ENCODE results near the gene PAIP2B. TPM values are rescaled to one million over a fixed set of nuclear protein-coding genes. Genes with fewer than 3 reads are reported as not detected.

PAIP2B gene
- total RNA-seq, 1 experiment from 2014 or later: 1.4 TPM

DNA sequence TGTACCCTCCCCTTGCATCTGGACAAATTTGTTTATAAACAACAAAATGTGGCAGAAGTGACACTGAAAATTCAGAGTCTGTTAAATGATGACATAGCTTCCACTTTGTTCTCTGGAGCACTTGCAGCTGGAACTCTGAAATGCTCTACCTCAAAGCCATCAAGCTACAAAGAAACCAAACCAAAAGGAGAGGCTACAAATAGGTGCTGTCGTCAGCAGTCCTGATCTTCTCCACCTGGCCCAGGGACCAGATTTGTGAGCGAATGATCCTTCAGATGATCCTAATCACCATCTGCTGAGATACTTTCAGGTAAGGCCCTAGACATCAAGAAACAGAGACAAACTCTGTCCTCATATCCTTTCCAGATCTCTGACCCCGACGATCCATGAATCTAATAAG lies 27.9 kb upstream of the PAIP2B start:
- TF ChIP-seq CTCF (IDR thresholded peaks at IDR 0.05): no peak
- TF ChIP-seq, protein P1, sequence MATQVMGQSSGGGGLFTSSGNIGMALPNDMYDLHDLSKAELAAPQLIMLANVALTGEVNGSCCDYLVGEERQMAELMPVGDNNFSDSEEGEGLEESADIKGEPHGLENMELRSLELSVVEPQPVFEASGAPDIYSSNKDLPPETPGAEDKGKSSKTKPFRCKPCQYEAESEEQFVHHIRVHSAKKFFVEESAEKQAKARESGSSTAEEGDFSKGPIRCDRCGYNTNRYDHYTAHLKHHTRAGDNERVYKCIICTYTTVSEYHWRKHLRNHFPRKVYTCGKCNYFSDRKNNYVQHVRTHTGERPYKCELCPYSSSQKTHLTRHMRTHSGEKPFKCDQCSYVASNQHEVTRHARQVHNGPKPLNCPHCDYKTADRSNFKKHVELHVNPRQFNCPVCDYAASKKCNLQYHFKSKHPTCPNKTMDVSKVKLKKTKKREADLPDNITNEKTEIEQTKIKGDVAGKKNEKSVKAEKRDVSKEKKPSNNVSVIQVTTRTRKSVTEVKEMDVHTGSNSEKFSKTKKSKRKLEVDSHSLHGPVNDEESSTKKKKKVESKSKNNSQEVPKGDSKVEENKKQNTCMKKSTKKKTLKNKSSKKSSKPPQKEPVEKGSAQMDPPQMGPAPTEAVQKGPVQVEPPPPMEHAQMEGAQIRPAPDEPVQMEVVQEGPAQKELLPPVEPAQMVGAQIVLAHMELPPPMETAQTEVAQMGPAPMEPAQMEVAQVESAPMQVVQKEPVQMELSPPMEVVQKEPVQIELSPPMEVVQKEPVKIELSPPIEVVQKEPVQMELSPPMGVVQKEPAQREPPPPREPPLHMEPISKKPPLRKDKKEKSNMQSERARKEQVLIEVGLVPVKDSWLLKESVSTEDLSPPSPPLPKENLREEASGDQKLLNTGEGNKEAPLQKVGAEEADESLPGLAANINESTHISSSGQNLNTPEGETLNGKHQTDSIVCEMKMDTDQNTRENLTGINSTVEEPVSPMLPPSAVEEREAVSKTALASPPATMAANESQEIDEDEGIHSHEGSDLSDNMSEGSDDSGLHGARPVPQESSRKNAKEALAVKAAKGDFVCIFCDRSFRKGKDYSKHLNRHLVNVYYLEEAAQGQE (IDR thresholded peaks at IDR 0.05; ENCODE audit: insufficient read depth in 1 of 2, low read depth in 2 of 2, low read length in 1 of 2): no peak
- TF ChIP-seq POLR2AphosphoS5 (IDR thresholded peaks at IDR 0.05; ENCODE audit: low read depth, low read length): no peak
- TF ChIP-seq SIN3A (IDR thresholded peaks at IDR 0.05; ENCODE audit: borderline replicate concordance, insufficient read depth, low read depth, low read length): no peak
- TF ChIP-seq TCF7L2 (IDR thresholded peaks at IDR 0.05; ENCODE audit: low read depth, low read length): no peak
- H3K27me3 ChIP-seq (ENCODE audit: control insufficient read depth, insufficient read depth, low read length): peaks cover 7% of the 10 kb centered on the region; the same call in 1 of the 2 replicates
- no TSS peak for BruUV-seq (replicated peaks)
- no peaks in the 10 kb centered on the region for H3K9me3 ChIP-seq (ENCODE audit: control insufficient read depth, insufficient read depth, low read depth, low read length)
- H3K36me3 ChIP-seq (ENCODE audit: control insufficient read depth, insufficient read depth, low read length): no peaks in the 10 kb centered on the region
- ChIA-PET CTCF (no interaction called here), POLR2A (no interaction called here)
- intact Hi-C loops (cut with micrococcal nuclease; ENCODE audit: unreplicated experiment) (no loop called here), in situ Hi-C loops (cut with HindIII; ENCODE audit: low pct_unique_long_range_greater_than_20kb, low sequenced_read_pairs) (no loop called here)
- ATAC-seq: no peak
- H3K4me1 ChIP-seq (ENCODE audit: control insufficient read depth, insufficient read depth, low read length): no peaks in the 10 kb centered on the region
- no peak overlapping the region for H3K27ac ChIP-seq (ENCODE audit: low read length)
- no peak overlapping the region for H3K4me3 ChIP-seq (ENCODE audit: low read depth in 2 of 2, low read length in 2 of 2)
- no peak for DNase-seq (ENCODE audit: low read depth, low spot score)

DNA sequence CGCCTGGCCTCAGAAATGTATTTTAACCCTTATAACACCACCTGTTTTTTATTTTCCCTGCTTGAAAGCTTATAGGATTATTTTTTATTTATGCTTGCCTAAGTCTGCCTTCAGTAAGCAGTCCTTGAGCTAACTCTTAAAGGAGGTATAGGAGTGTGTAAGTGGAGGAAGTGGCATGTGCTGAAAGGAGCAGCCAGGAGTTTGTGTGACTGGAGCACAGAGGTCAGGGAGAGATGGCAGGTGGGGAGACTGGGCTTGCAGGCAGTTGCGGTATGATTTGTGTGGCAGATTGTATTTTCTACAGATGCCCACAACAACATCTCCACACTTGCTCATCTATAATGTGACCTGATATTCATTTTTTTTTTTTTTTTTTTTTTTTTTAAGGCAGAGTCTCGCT lies 27.2 kb upstream of the PAIP2B start:
- H3K27ac ChIP-seq (ENCODE audit: low read length): no peak overlapping the region
- ChIA-PET CTCF (no interaction called here), POLR2A (no interaction called here)
- no peaks in the 10 kb centered on the region for H3K9me3 ChIP-seq (ENCODE audit: control insufficient read depth, insufficient read depth, low read depth, low read length)
- BruUV-seq (replicated peaks): no TSS peak
- intact Hi-C loops (cut with micrococcal nuclease; ENCODE audit: unreplicated experiment) (no loop called here), in situ Hi-C loops (cut with HindIII; ENCODE audit: low pct_unique_long_range_greater_than_20kb, low sequenced_read_pairs) (no loop called here)
- ATAC-seq: no peak
- TF ChIP-seq CTCF (IDR thresholded peaks at IDR 0.05): no peak
- H3K4me1 ChIP-seq (ENCODE audit: control insufficient read depth, insufficient read depth, low read length): no peaks in the 10 kb centered on the region
- peaks cover 6% of the 10 kb centered on the region; the same call in 1 of the 2 replicates for H3K27me3 ChIP-seq (ENCODE audit: control insufficient read depth, insufficient read depth, low read length)
- no peak for DNase-seq (ENCODE audit: low read depth, low spot score)
- H3K4me3 ChIP-seq (ENCODE audit: low read depth in 2 of 2, low read length in 2 of 2): no peak overlapping the region
- H3K36me3 ChIP-seq (ENCODE audit: control insufficient read depth, insufficient read depth, low read length): no peaks in the 10 kb centered on the region

- H3K36me3 ChIP-seq (ENCODE audit: control insufficient read depth, insufficient read depth, low read length): no peaks in the 10 kb centered on the region
- no peak for ATAC-seq
- TF ChIP-seq CTCF (IDR thresholded peaks at IDR 0.05) (no peak), SIN3A (IDR thresholded peaks at IDR 0.05; ENCODE audit: borderline replicate concordance, insufficient read depth, low read depth, low read length) (no peak), TCF7L2 (IDR thresholded peaks at IDR 0.05; ENCODE audit: low read depth, low read length) (no peak), POLR2AphosphoS5 (IDR thresholded peaks at IDR 0.05; ENCODE audit: low read depth, low read length) (no peak)
- TF ChIP-seq, protein P1 (IDR thresholded peaks at IDR 0.05; ENCODE audit: insufficient read depth in 1 of 2, low read depth in 2 of 2, low read length in 1 of 2): no peak
- no peak overlapping the region for H3K27ac ChIP-seq (ENCODE audit: low read length)
- H3K4me1 ChIP-seq (ENCODE audit: control insufficient read depth, insufficient read depth, low read length): no peaks in the 10 kb centered on the region
- 0 out of 2 replicates have a peak, but pooled peaks cover 3% of the 10 kb centered on the region for H3K27me3 ChIP-seq (ENCODE audit: control insufficient read depth, insufficient read depth, low read length)
- no TSS peak for BruUV-seq (replicated peaks)
- no peak overlapping the region for H3K4me3 ChIP-seq (ENCODE audit: low read depth in 2 of 2, low read length in 2 of 2)
- in situ Hi-C loops (cut with HindIII; ENCODE audit: low pct_unique_long_range_greater_than_20kb, low sequenced_read_pairs) (no loop called here), intact Hi-C loops (cut with micrococcal nuclease; ENCODE audit: unreplicated experiment) (no loop called here)
- POLR2A ChIA-PET: interaction anchor here (0.6 kb wide), 1 partner anchor 60 kb away, joined by 4 read pairs; no protein-coding TSS in a partner anchor
- CTCF ChIA-PET: no interaction called here
- no peak for DNase-seq (ENCODE audit: low read depth, low spot score)
- no peaks in the 10 kb centered on the region for H3K9me3 ChIP-seq (ENCODE audit: control insufficient read depth, insufficient read depth, low read depth, low read length)
These were observed 26.6 kb upstream of the PAIP2B start for GRCh38 chr2:71253476-71253875.

Measured in Panc1 (cell line).